Left ventricle myocardium inferior (tissue), 1 donor: ENCODE results near the gene GPR176. TPM values are rescaled to one million over a fixed set of nuclear protein-coding genes. Genes with fewer than 3 reads are reported as not detected.
"Not testable (repeated sequence)": the region's sequence is repeated elsewhere in the genome, so short reads cannot be mapped to it uniquely, and the experiment has no call there.

Source experiments
- DNase-seq: peaks from one replicate; pipeline ENCODE4 v3.0.0-alpha.2; 2020
- H3K27ac ChIP-seq: fragments of 200-600 bp; replicated peaks from 2 replicates; pipeline ENCODE4 v1.8.0; 2021
- H3K27me3 ChIP-seq: fragments of 200-600 bp; 2 replicates; pipeline ENCODE4 v1.8.0; 2021; ENCODE audit warnings: low read depth
- H3K36me3 ChIP-seq: fragments of 200-600 bp; 2 replicates; pipeline ENCODE4 v1.8.0; 2021
- H3K4me1 ChIP-seq: fragments of 200-600 bp; 2 replicates; pipeline ENCODE4 v1.8.0; 2021
- H3K4me3 ChIP-seq: fragments of 200-600 bp; 2 replicates; pipeline ENCODE4 v1.8.0; 2021; ENCODE audit warnings: mild to moderate bottlenecking, moderate library complexity
- H3K9me3 ChIP-seq: fragments of 200-600 bp; replicated peaks from 2 replicates; pipeline ENCODE4 v1.8.0; 2021
- CTCF ChIP-seq: fragments of 200-600 bp; IDR thresholded peaks from 2 replicates; pipeline ENCODE4 v1.8.0; 2021; ENCODE audit warnings: antibody characterized with exemption, mild to moderate bottlenecking, borderline replicate concordance
- intact Hi-C: fragments of 100-400 bp; cut with micrococcal nuclease; formaldehyde crosslinking; loops from one replicate; pipeline ENCODE4 v1.11.0; 2022
- total RNA-seq: library from RNA; stranded (reverse); fragmentation: NEBNext Ultra II Directional; extraction: Animal tissue kit (Norgen Biotek cat#: 25700); gene quantifications from one replicate; pipeline ENCODE4 v1.2.1, GENCODE V29; 2021
- donor health status: DM: no; HTN: yes; CAD: no; lungs with severe emphysema.

GPR176 gene
- total RNA-seq, 1 donor from 2014 or later: 1.6 TPM

DNA sequence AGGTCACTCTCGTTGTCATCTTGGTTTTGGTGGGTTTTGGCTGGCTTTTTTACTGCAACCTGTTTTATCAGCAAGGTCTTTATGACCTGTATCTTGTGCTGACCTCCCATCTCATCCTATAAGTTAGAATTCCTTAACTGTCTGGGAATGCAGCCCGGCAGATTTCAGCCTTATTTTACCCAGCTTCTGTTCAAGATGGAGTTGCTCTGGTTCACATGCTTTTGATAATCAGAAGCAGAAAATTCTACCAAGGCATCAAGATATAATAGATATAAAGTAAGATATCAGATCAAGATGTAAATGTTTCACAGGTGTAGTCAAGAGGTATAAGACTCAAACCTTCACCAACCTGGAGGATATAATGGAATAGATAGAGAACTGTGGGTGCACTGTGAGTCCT is 16.0 kb downstream of the GPR176 start:
- Histone ChIP-seq H3K27ac (no peak overlapping the region), H3K27me3 (peaks cover 1% of the 10 kb centered on the region), H3K4me1 (no peaks in the 10 kb centered on the region), H3K9me3 (no peaks in the 10 kb centered on the region), H3K4me3 (no peak overlapping the region), H3K36me3 (no peaks in the 10 kb centered on the region)
- DNase-seq: no peak
- intact Hi-C loops: no loop called here
- TF ChIP-seq CTCF: no peak

DNA sequence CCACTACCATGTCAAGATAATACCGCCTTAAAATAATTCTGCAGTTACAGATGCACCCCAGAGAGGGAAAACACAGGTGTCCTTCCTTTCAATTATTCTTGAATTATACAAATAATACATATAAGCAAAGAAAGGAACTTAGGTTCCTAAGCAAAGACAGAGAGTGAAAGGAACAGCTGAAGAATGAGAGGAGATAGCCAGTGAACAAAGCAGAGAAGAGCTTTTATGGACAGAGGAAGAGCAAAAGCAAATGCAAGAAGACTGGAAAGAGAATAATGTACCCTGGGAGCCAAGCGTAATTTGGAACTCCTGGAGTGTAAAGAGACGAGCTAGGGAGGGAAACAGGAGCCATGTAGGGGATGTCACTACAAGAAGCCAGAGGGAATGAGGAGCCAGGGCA is 21.7 kb downstream of the GPR176 start:
- no peak for DNase-seq
- Histone ChIP-seq H3K27me3 (peaks cover 10% of the 10 kb centered on the region), H3K36me3 (no peaks in the 10 kb centered on the region), H3K4me1 (no peaks in the 10 kb centered on the region), H3K4me3 (no peak overlapping the region), H3K9me3 (no peaks in the 10 kb centered on the region), H3K27ac (no peak overlapping the region)
- no peak for TF ChIP-seq CTCF
- intact Hi-C loops: no loop called here

DNA sequence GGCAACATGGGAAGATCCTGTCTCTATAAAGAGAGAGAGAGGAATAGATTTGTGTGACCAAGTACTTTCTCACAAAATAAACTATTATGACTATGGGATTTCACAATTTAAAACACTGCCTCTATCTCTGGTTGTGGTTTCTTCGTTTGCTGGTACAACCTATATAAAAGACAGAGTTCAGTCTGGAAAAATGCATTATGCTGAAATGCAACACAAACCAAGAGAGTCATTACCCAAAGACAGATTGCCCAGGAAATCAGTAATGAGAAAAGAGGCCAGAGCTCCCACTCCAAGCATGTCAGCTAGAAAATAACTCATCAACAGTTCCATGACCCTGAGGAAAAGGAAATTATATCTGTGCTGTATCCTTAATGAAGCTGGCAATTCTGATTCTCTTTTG is 23.2 kb downstream of the GPR176 start:
- Histone ChIP-seq H3K4me3 (no peak overlapping the region), H3K36me3 (no peaks in the 10 kb centered on the region), H3K4me1 (no peaks in the 10 kb centered on the region), H3K27me3 (peaks cover 10% of the 10 kb centered on the region), H3K27ac (no peak overlapping the region), H3K9me3 (no peaks in the 10 kb centered on the region)
- DNase-seq: no peak
- intact Hi-C loops: no loop called here
- TF ChIP-seq CTCF: no peak

GRCh38 chr15:39896101-39896500 is 24.0 kb downstream of the GPR176 start:
- no peak for TF ChIP-seq CTCF
- H3K36me3 ChIP-seq: no peaks in the 10 kb centered on the region
- H3K4me1 ChIP-seq: no peaks in the 10 kb centered on the region
- no peak for DNase-seq
- H3K9me3 ChIP-seq: no peaks in the 10 kb centered on the region
- no peak overlapping the region for H3K27ac ChIP-seq
- H3K27me3 ChIP-seq: peaks cover 10% of the 10 kb centered on the region
- H3K4me3 ChIP-seq: no peak overlapping the region
- intact Hi-C loops: no loop called here

GRCh38 chr15:39893051-39893450 is 27.0 kb downstream of the GPR176 start:
- H3K4me1 ChIP-seq, H3K27ac ChIP-seq, H3K4me3 ChIP-seq, H3K36me3 ChIP-seq, H3K9me3 ChIP-seq, intact Hi-C loops, H3K27me3 ChIP-seq, DNase-seq: not testable (repeated sequence)

GRCh38 chr15:39892418-39892817 is 27.6 kb downstream of the GPR176 start:
- DNase-seq: no peak
- intact Hi-C loops: no loop called here
- no peak for TF ChIP-seq CTCF

More at GRCh38 chr15:39892418-39892817, 27.6 kb downstream of the GPR176 start:
- Histone ChIP-seq H3K36me3 (no peaks in the 10 kb centered on the region), H3K27me3 (no peaks in the 10 kb centered on the region), H3K9me3 (no peaks in the 10 kb centered on the region), H3K4me3 (no peak overlapping the region), H3K27ac (no peak overlapping the region), H3K4me1 (no peaks in the 10 kb centered on the region)
